WTC11 (cell line): ENCODE measurements around the gene IGSF10.

Experiments used
- FOXJ3 ChIP-seq: sonication (generic); formaldehyde crosslinking; IDR thresholded peaks from 2 replicates; pipeline ENCODE4 v1.9.0; 2021; ENCODE audit warnings: missing genetic modification reagents, mild to moderate bottlenecking, borderline replicate concordance
- IRF2 ChIP-seq: sonication (generic); formaldehyde crosslinking; IDR thresholded peaks from 2 replicates; pipeline ENCODE4 v1.8.0; 2022; ENCODE audit warnings: low read depth, missing genetic modification reagents, borderline replicate concordance
- NR1H2 ChIP-seq: sonication (generic); formaldehyde crosslinking; IDR thresholded peaks from 2 replicates; pipeline ENCODE4 v1.9.0; 2021; ENCODE audit warnings: mild to moderate bottlenecking, moderate library complexity, missing genetic modification reagents
- RORB ChIP-seq: fragments of 250-450 bp; sonication (Bioruptor Pico); IDR thresholded peaks from 2 replicates; pipeline ENCODE4 v1.9.0; 2021; ENCODE audit warnings: mild to moderate bottlenecking
- SMAD3 ChIP-seq: sonication (generic); formaldehyde crosslinking; IDR thresholded peaks from 2 replicates; pipeline ENCODE4 v1.8.0; 2022; ENCODE audit warnings: missing genetic modification reagents, mild to moderate bottlenecking, borderline replicate concordance
- SP1 ChIP-seq: sonication (generic); formaldehyde crosslinking; conservative IDR thresholded peaks from 2 replicates; pipeline ENCODE4 v1.8.1; 2022; ENCODE audit warnings: missing genetic modification reagents
- TF ChIP-seq, protein P1 (sequence below): fragments of 200-600 bp; IDR thresholded peaks from 2 replicates; pipeline ENCODE4 v1.8.0; 2022; ENCODE audit warnings: antibody characterized with exemption
- TF ChIP-seq, protein P2 (sequence below): sonication (generic); formaldehyde crosslinking; IDR thresholded peaks from 2 replicates; pipeline ENCODE4 v1.8.1; 2022; ENCODE audit warnings: missing genetic modification reagents, borderline replicate concordance

DNA sequence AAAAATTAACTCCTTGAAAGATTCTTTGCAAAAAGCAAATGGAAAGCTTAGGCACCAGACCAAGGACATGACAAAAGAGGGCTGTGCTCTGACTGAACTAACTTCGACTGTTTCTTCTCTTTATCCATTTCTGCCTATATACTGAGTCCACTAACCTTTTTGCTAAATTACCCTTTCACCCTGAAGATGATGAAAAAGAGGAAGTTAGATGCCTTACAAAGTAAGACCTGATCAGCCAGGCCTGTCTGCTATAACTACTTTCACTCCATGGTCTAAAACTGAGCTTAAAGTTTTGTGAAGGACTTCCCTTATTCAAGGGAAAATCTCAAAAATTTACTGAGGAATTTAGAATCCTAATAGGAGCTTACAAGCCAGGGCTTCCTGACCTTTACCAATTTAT lies 6.2 kb upstream of the IGSF10 start:
- TF ChIP-seq NR1H2 (CRISPR knock-in tag) (no peak), RORB (CRISPR knock-in tag) (no peak), IRF2 (CRISPR knock-in tag) (no peak), FOXJ3 (no peak), SP1 (CRISPR knock-in tag) (no peak), SMAD3 (CRISPR knock-in tag) (no peak)
- TF ChIP-seq, protein P1, sequence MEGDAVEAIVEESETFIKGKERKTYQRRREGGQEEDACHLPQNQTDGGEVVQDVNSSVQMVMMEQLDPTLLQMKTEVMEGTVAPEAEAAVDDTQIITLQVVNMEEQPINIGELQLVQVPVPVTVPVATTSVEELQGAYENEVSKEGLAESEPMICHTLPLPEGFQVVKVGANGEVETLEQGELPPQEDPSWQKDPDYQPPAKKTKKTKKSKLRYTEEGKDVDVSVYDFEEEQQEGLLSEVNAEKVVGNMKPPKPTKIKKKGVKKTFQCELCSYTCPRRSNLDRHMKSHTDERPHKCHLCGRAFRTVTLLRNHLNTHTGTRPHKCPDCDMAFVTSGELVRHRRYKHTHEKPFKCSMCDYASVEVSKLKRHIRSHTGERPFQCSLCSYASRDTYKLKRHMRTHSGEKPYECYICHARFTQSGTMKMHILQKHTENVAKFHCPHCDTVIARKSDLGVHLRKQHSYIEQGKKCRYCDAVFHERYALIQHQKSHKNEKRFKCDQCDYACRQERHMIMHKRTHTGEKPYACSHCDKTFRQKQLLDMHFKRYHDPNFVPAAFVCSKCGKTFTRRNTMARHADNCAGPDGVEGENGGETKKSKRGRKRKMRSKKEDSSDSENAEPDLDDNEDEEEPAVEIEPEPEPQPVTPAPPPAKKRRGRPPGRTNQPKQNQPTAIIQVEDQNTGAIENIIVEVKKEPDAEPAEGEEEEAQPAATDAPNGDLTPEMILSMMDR, result no peak
- TF ChIP-seq, protein P2, sequence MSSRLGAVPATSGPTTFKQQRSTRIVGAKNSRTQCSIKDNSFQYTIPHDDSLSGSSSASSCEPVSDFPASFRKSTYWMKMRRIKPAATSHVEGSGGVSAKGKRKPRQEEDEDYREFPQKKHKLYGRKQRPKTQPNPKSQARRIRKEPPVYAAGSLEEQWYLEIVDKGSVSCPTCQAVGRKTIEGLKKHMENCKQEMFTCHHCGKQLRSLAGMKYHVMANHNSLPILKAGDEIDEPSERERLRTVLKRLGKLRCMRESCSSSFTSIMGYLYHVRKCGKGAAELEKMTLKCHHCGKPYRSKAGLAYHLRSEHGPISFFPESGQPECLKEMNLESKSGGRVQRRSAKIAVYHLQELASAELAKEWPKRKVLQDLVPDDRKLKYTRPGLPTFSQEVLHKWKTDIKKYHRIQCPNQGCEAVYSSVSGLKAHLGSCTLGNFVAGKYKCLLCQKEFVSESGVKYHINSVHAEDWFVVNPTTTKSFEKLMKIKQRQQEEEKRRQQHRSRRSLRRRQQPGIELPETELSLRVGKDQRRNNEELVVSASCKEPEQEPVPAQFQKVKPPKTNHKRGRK (CRISPR knock-in tag), result no peak
